Breast epithelium (tissue), 3 donors: ENCODE data around the gene WNT11.

Source experiments
- CTCF ChIP-seq, 3 donors: fragments of 450-650 bp; IDR thresholded peaks; one replicate each; pipeline ENCODE4 v1.5.1; 2016 to 2017; ENCODE audit warnings: antibody characterized with exemption in 3 of 3, mild to moderate bottlenecking in 3 of 3, moderate library complexity in 3 of 3
- POLR2A ChIP-seq: fragments of 450-650 bp; IDR thresholded peaks from one replicate; pipeline ENCODE4 v1.6.1; 2016; ENCODE audit warnings: antibody characterized with exemption, mild to moderate bottlenecking, moderate library complexity

GRCh38 chr11:76173663-76174062, 32.6 kb downstream of the WNT11 start:
- TF ChIP-seq CTCF (IDR thresholded peaks at IDR 0.05), result no peak
- no peak for TF ChIP-seq POLR2A
